A673 (cell line): ENCODE results near the gene SMARCD3. TPM values are rescaled to one million over a fixed set of nuclear protein-coding genes. Genes with fewer than 3 reads are reported as not detected.

Source experiments
- BruUV-seq: library from RNA; stranded (reverse); fragments of 400-500 nt; replicated peaks from 2 replicates; lab custom pipeline; 2021; lab: Mats Ljungman, UMichigan
- CTCF ChIA-PET: fragments of 300-600 bp; sonication (Branson Sonifier 250); formaldehyde crosslinking; loops from one replicate; lab custom pipeline; 2022; ENCODE audit warnings: antibody characterized with exemption; lab: Charles Lee
- POLR2A ChIA-PET: fragments of 300-600 bp; sonication (Branson Sonifier 250); formaldehyde crosslinking; loops from one replicate; lab custom pipeline; 2022; ENCODE audit warnings: antibody characterized with exemption; ENCODE audit not compliant: low non-redundant PET; lab: Charles Lee
- DNase-seq: peaks from one replicate; pipeline ENCODE4 v3.0.0-alpha.2; 2015; ENCODE audit warnings: low spot score
- H3K27ac ChIP-seq: fragments of 200-600 bp; sonication (generic); 2 replicates; pipeline ENCODE4 v1.5.1; 2016; ENCODE audit warnings: mixed run types, low read depth, mild to moderate bottlenecking, mixed read lengths, antibody characterized with exemption, low read length; ENCODE audit not compliant: poor library complexity, severe bottlenecking
- H3K27me3 ChIP-seq: fragments of 200-600 bp; sonication (generic); replicated peaks from 2 replicates; pipeline ENCODE4 v1.6.1; 2017; ENCODE audit warnings: mixed run types, low read depth, mild to moderate bottlenecking, mixed read lengths, antibody characterized with exemption, low read length; ENCODE audit not compliant: insufficient read depth, poor library complexity
- H3K36me3 ChIP-seq: fragments of 200-600 bp; sonication (generic); 2 replicates; pipeline ENCODE4 v1.6.1; 2016; ENCODE audit warnings: mixed run types, mild to moderate bottlenecking, mixed read lengths, antibody characterized with exemption, low read length; ENCODE audit not compliant: insufficient read depth, poor library complexity, severe bottlenecking
- H3K4me1 ChIP-seq: fragments of 200-600 bp; sonication (generic); 2 replicates; pipeline ENCODE4 v1.6.1; 2017; ENCODE audit warnings: mixed run types, mild to moderate bottlenecking, mixed read lengths, antibody characterized with exemption, low read length; ENCODE audit not compliant: insufficient read depth, poor library complexity, severe bottlenecking
- H3K4me3 ChIP-seq: fragments of 200-600 bp; sonication (generic); 2 replicates; pipeline ENCODE4 v1.5.1; 2016; ENCODE audit warnings: low read depth, mixed run types, mild to moderate bottlenecking, mixed read lengths, low read length; ENCODE audit not compliant: poor library complexity, severe bottlenecking
- H3K9me3 ChIP-seq: fragments of 200-600 bp; sonication (generic); 2 replicates; pipeline ENCODE4 v1.6.1; 2016; ENCODE audit warnings: mixed run types, low read depth, mild to moderate bottlenecking, mixed read lengths, antibody characterized with exemption, low read length; ENCODE audit not compliant: poor library complexity, severe bottlenecking
- CTCF ChIP-seq: fragments of 300-800, 200-600 bp; sonication (generic); conservative IDR thresholded peaks from 2 replicates; pipeline ENCODE4 v1.5.1; 2017; ENCODE audit warnings: low read depth, mild to moderate bottlenecking, antibody characterized with exemption, low read length, moderate library complexity, mixed read lengths
- EZH2 ChIP-seq: fragments of 200-600 bp; sonication (generic); IDR thresholded peaks from 2 replicates; pipeline ENCODE4 v1.6.1; 2017; ENCODE audit warnings: borderline replicate concordance, low read depth, mild to moderate bottlenecking, mixed read lengths, antibody characterized with exemption, low read length; ENCODE audit not compliant: poor library complexity, severe bottlenecking
- intact Hi-C: fragments of 100-400 bp; cut with micrococcal nuclease; formaldehyde crosslinking; loops from one replicate; pipeline ENCODE4 v1.10.0; 2022; ENCODE audit not compliant: unreplicated experiment
- total RNA-seq: library from RNA; stranded (reverse); gene quantifications from 2 replicates; pipeline ENCODE4 v1.2.3, GENCODE V29; 2021

SMARCD3 gene
- total RNA-seq, 1 experiment from 2014 or later: 44.8 TPM

- Histone ChIP-seq H3K27ac (no peak overlapping the region), H3K27me3 (no peaks in the 10 kb centered on the region), H3K9me3 (no peaks in the 10 kb centered on the region), H3K4me1 (peaks cover 6% of the 10 kb centered on the region), H3K4me3 (no peak overlapping the region), H3K36me3 (peaks cover 65% of the 10 kb centered on the region)
- no TSS peak for BruUV-seq
- DNase-seq: no peak
- TF ChIP-seq EZH2 (no peak), CTCF (no peak)
- intact Hi-C loops: no loop called here
- ChIA-PET CTCF (no interaction called here), POLR2A (no interaction called here)
These were observed 11.0 kb downstream of the SMARCD3 start for GRCh38 chr7:151237244-151238189.

DNA sequence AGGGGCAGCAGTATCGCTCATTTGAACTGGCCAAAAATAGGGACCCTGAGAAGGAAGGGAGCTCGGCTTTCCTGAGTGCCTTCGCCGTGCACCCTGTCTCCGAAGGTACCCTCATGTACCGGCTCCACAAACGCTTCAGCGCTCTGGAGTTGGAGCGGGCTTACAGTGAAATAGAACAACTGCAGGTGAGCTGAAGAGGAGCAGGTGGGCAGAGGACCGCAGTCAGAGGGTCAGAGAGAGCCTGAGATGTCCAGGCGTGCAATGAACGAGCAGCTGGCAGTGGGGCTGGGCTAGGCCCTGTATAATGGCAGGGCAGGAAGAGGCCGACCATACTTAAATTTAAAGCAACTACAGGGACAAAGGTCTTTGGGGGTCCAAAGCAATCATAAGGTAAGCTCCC lies 12.1 kb downstream of the SMARCD3 start:
- no peak for TF ChIP-seq EZH2
- no peak for DNase-seq
- H3K27ac ChIP-seq: no peak overlapping the region
- H3K9me3 ChIP-seq: no peaks in the 10 kb centered on the region
- H3K4me1 ChIP-seq: peaks cover 12% of the 10 kb centered on the region
- no peak overlapping the region for H3K4me3 ChIP-seq
- intact Hi-C loops: no loop called here
- no TSS peak for BruUV-seq
- H3K36me3 ChIP-seq: peaks cover 57% of the 10 kb centered on the region
- POLR2A ChIA-PET: no interaction called here
- no peaks in the 10 kb centered on the region for H3K27me3 ChIP-seq
- CTCF ChIA-PET: interaction anchor here (0.8 to 1.9 kb wide), 2 partner anchors 8 to 111 kb away, joined by 3 to 4 read pairs; no protein-coding TSS in a partner anchor

- no peaks in the 10 kb centered on the region for H3K27me3 ChIP-seq
- CTCF ChIA-PET: interaction anchor here (1.9 kb wide), 1 partner anchor 9 kb away, joined by 4 read pairs; no protein-coding TSS in a partner anchor
- no peak overlapping the region for H3K27ac ChIP-seq
- TF ChIP-seq CTCF (no peak), EZH2 (no peak)
- intact Hi-C loops: no loop called here
- no peaks in the 10 kb centered on the region for H3K9me3 ChIP-seq
- BruUV-seq: no TSS peak
- POLR2A ChIA-PET: interaction anchor here (0.6 kb wide), 1 partner anchor 1099 kb away, joined by 3 read pairs; no protein-coding TSS in a partner anchor
- H3K4me3 ChIP-seq: no peak overlapping the region
- no peak for DNase-seq
- peaks cover 12% of the 10 kb centered on the region for H3K4me1 ChIP-seq
- peaks cover 45% of the 10 kb centered on the region for H3K36me3 ChIP-seq
These were observed 13.3 kb downstream of the SMARCD3 start for GRCh38 chr7:151235091-151235787.
